Endothelial cell of umbilical vein (primary cell): ENCODE data around the gene ABCF2. TPM values are rescaled to one million over a fixed set of nuclear protein-coding genes. Genes with fewer than 3 reads are reported as not detected.

Experiments
- BruUV-seq: library from RNA; stranded (reverse); fragments of 400-500 nt; replicated peaks from 2 replicates; lab custom pipeline; 2021; lab: Mats Ljungman, UMichigan
- CTCF ChIA-PET: fragments of 300-600, 350-600 bp; sonication (Branson Sonifier 250); formaldehyde crosslinking; loops from one replicate; lab custom pipeline; 2021; ENCODE audit warnings: antibody characterized with exemption, inconsistent platforms; lab: Charles Lee
- POLR2A ChIA-PET: fragments of 300-600, 350-600 bp; sonication (Branson Sonifier 250); formaldehyde crosslinking; loops from one replicate; lab custom pipeline; 2021; ENCODE audit warnings: antibody characterized with exemption, inconsistent platforms; lab: Charles Lee
- DNase-seq: peaks from one replicate; pipeline ENCODE4 v3.0.0-alpha.2; 2011; ENCODE audit warnings: low read depth, low spot score
- FAIRE-seq: peaks from 2 replicates; lab custom pipeline; 2011; peaks lifted over from hg19 to GRCh38; lab: Jason Lieb, UNC
- H2AFZ ChIP-seq: 2 replicates; pipeline ENCODE4 v1.6.0; 2012; ENCODE audit warnings: low read depth, low read length, control low read depth, inconsistent platforms
- H3K27ac ChIP-seq: 2 replicates; pipeline ENCODE4 v1.5.1; 2011; ENCODE audit warnings: low read depth, mild to moderate bottlenecking, control low read depth, low read length, moderate library complexity; ENCODE audit not compliant: insufficient read depth
- H3K27me3 ChIP-seq, 2 experiments: 2 replicates each; pipeline versions ENCODE4 v1.6.0 to v1.6.1; 2011; ENCODE audit warnings: low read length in 2 of 2, mixed read lengths in 1 of 2; ENCODE audit not compliant: control insufficient read depth in 2 of 2, insufficient read depth in 2 of 2
- H3K36me3 ChIP-seq, 2 experiments: 2 replicates in 1 of 2; 3 replicates in 1 of 2; pipeline ENCODE4 v1.5.1; 2011; ENCODE audit warnings: low read length in 2 of 2, mild to moderate bottlenecking in 1 of 2, moderate library complexity in 1 of 2; ENCODE audit not compliant: control insufficient read depth in 2 of 2, insufficient read depth in 2 of 2; ENCODE audit errors: extremely low read depth in 1 of 2
- H3K4me1 ChIP-seq: 3 replicates; pipeline ENCODE4 v1.5.1; 2011; ENCODE audit warnings: mild to moderate bottlenecking, low read length; ENCODE audit not compliant: control insufficient read depth, insufficient read depth; ENCODE audit errors: extremely low read depth
- H3K4me2 ChIP-seq: 2 replicates; pipeline ENCODE4 v1.6.1; 2011; ENCODE audit warnings: low read length, control low read depth, mixed read lengths; ENCODE audit not compliant: insufficient read depth
- H3K4me3 ChIP-seq, 3 experiments: fragments of 200-600 bp in 1 of 3; sonication (generic), shearing (Covaris generic) in 1 of 3; replicated peaks in 1 of 3; 2 replicates each; pipeline ENCODE4 v1.5.1; 2011 to 2016; ENCODE audit warnings: control low read depth in 3 of 3, low read length in 3 of 3, mild to moderate bottlenecking in 2 of 3, inconsistent platforms in 1 of 3, low read depth in 1 of 3, moderate library complexity in 1 of 3; ENCODE audit not compliant: insufficient read depth in 1 of 3
- H3K79me2 ChIP-seq: 2 replicates; pipeline ENCODE4 v1.6.0; 2012; ENCODE audit warnings: low read length, inconsistent platforms; ENCODE audit not compliant: control insufficient read depth, insufficient read depth
- H3K9ac ChIP-seq: replicated peaks from 2 replicates; pipeline ENCODE3; 2011; ENCODE audit warnings: low read length, control low read depth; ENCODE audit not compliant: insufficient read depth; ENCODE audit errors: extremely low read depth
- H3K9me1 ChIP-seq: replicated peaks from 3 replicates; pipeline ENCODE4 v1.6.0; 2011; ENCODE audit warnings: mild to moderate bottlenecking, low read length; ENCODE audit not compliant: control insufficient read depth, insufficient read depth; ENCODE audit errors: extremely low read depth
- H3K9me3 ChIP-seq: replicated peaks from 2 replicates; pipeline ENCODE4 v1.5.1; 2012; ENCODE audit warnings: low read length, inconsistent platforms; ENCODE audit not compliant: control insufficient read depth, insufficient read depth
- H4K20me1 ChIP-seq: replicated peaks from 2 replicates; pipeline ENCODE3; 2011; ENCODE audit warnings: mild to moderate bottlenecking, low read length; ENCODE audit not compliant: control insufficient read depth, insufficient read depth; ENCODE audit errors: extremely low read depth
- CTCF ChIP-seq, 2 donors: IDR thresholded peaks; 1 replicate in 1 of 2; 2 replicates in 1 of 2; pipeline ENCODE4 v1.5.1; 2011; ENCODE audit warnings: low read length in 2 of 2, mild to moderate bottlenecking in 2 of 2, moderate library complexity in 2 of 2, control low read depth in 1 of 2, inconsistent platforms in 1 of 2, low read depth in 1 of 2; ENCODE audit not compliant: insufficient read depth in 1 of 2; ENCODE audit errors: extremely low read depth in 1 of 2
- EZH2 ChIP-seq: IDR thresholded peaks from 2 replicates; pipeline ENCODE4 v1.6.1; 2012; ENCODE audit warnings: borderline replicate concordance, low read depth, mild to moderate bottlenecking, moderate library complexity, low read length, inconsistent platforms; ENCODE audit not compliant: severe bottlenecking
- FOS ChIP-seq: IDR thresholded peaks from 2 replicates; pipeline ENCODE4 v1.6.1; 2011; ENCODE audit warnings: mild to moderate bottlenecking, low read length, moderate library complexity, borderline replicate concordance; ENCODE audit not compliant: insufficient read depth
- GATA2 ChIP-seq: IDR thresholded peaks from 2 replicates; pipeline ENCODE4 v1.7.0; 2011; ENCODE audit warnings: low read depth, mild to moderate bottlenecking, moderate library complexity, mixed read lengths, low read length; ENCODE audit not compliant: insufficient read length, insufficient read depth
- JUN ChIP-seq: IDR thresholded peaks from 2 replicates; pipeline ENCODE4 v1.6.1; 2011; ENCODE audit warnings: borderline replicate concordance, low read depth; ENCODE audit not compliant: insufficient read length, insufficient read depth
- MAX ChIP-seq: IDR thresholded peaks from 2 replicates; pipeline ENCODE4 v1.6.1; 2011; ENCODE audit not compliant: insufficient read depth, insufficient read length
- MYC ChIP-seq: IDR thresholded peaks from one replicate; pipeline ENCODE4 v1.6.1; 2011; ENCODE audit warnings: mild to moderate bottlenecking, low read depth, low read length
- POLR2A ChIP-seq: IDR thresholded peaks from 2 replicates; pipeline ENCODE4 v1.6.1; 2012; ENCODE audit warnings: low read depth, mild to moderate bottlenecking, control low read depth, low read length
- POLR2AphosphoS5 ChIP-seq: IDR thresholded peaks from 2 replicates; pipeline ENCODE4 v1.6.1; 2012; ENCODE audit warnings: low read depth, mild to moderate bottlenecking, control low read depth, low read length, moderate library complexity; ENCODE audit not compliant: insufficient read depth
- dilution Hi-C: fragments of 300-500 bp; cut with MboI; formaldehyde crosslinking; loops from one replicate; pipeline ENCODE4 v1.15.0; 2019; ENCODE audit warnings: low sequenced_read_pairs; ENCODE audit not compliant: extremely low pct_ligation_motif_present
- intact Hi-C: fragments of 100-400 bp; cut with micrococcal nuclease; formaldehyde crosslinking; loops from one replicate; pipeline ENCODE4 v1.10.0; 2022
- polyA plus RNA-seq, 4 experiments: library from polyadenylated mRNA; depleted of rRNA in 3 of 4; stranded (reverse) in 3 of 4; unstranded in 1 of 4; fragments of >200 nt; gene quantifications; 2 replicates each; pipeline versions ENCODE4 v1.2.1 to v1.2.3, GENCODE V29; 2011 to 2012; ENCODE audit warnings: missing spikeins in 1 of 4
- total RNA-seq: library from RNA; stranded (reverse); gene quantifications from 2 replicates; pipeline ENCODE4 v1.2.3, GENCODE V29; 2021

ABCF2 gene
- total and polyA plus RNA-seq, 2 donors (not counting 3 experiments of a cell fraction or from before 2014, with no cell fraction given), result 45.3 to 61.6 TPM

- BruUV-seq, result no TSS peak
- dilution Hi-C loops, result no loop called here
- Histone ChIP-seq H3K4me3 (no peak overlapping the region), H3K4me2 (no peak overlapping the region), H2AFZ (no peak overlapping the region), H3K9me3 (no peaks in the 10 kb centered on the region), H3K27ac (no peak overlapping the region), H4K20me1 (no peaks in the 10 kb centered on the region), H3K79me2 (peaks cover 8% of the 10 kb centered on the region), H3K36me3 (peaks cover under 1 to 30% of the 10 kb centered on the region in 2 experiments), H3K9me1 (no peaks in the 10 kb centered on the region), H3K9ac (no peak overlapping the region), H3K27me3 (peaks cover 0 to 6% of the 10 kb centered on the region in 2 experiments), H3K4me1 (peaks cover 5% of the 10 kb centered on the region)
- POLR2A ChIA-PET, result no interaction called here
- intact Hi-C loops, result no loop called here
- TF ChIP-seq POLR2A (peak; percentile 40), FOS (no peak)
- no peak for DNase-seq
- no peak for FAIRE-seq
- CTCF ChIA-PET, result no interaction called here
Observed at GRCh38 chr7:151240536-151240935, 13.5 kb upstream of the ABCF2 start.

GRCh38 chr7:151239837-151240459 lies 12.9 kb upstream of the ABCF2 start:
- Histone ChIP-seq H3K4me1 (peaks cover 2% of the 10 kb centered on the region), H3K79me2 (peaks cover 14% of the 10 kb centered on the region), H3K9me1 (no peaks in the 10 kb centered on the region), H3K36me3 (peaks cover 3 to 35% of the 10 kb centered on the region in 2 experiments), H3K9me3 (no peaks in the 10 kb centered on the region), H3K4me3 (no peak overlapping the region), H2AFZ (no peak overlapping the region), H4K20me1 (no peaks in the 10 kb centered on the region), H3K27me3 (peaks cover 0 to 4% of the 10 kb centered on the region in 2 experiments), H3K27ac (no peak overlapping the region), H3K4me2 (no peak overlapping the region), H3K9ac (no peak overlapping the region)
- ChIA-PET POLR2A (no interaction called here), CTCF (no interaction called here)
- no peak for TF ChIP-seq JUN
- no peak for TF ChIP-seq FOS
- TF ChIP-seq MAX, result no peak
- TF ChIP-seq POLR2AphosphoS5, result no peak
- TF ChIP-seq POLR2A, result no peak
- TF ChIP-seq CTCF (IDR thresholded peaks at IDR 0.05; ENCODE audit: extremely low read depth in 1 of 2, insufficient read depth in 1 of 2, low read depth in 1 of 2, low read length in 2 of 2), result no peak
- no peak for TF ChIP-seq GATA2
- TF ChIP-seq EZH2, result no peak
- no peak for TF ChIP-seq MYC
- BruUV-seq, result no TSS peak
- DNase-seq (no peak), FAIRE-seq (no peak)
- intact Hi-C loops, result no loop called here
- dilution Hi-C loops, result no loop called here
